Neural crest cell (in vitro differentiated cells): ENCODE results near the gene NPAS2. TPM values are rescaled to one million over a fixed set of nuclear protein-coding genes. Genes with fewer than 3 reads are reported as not detected.

ENCODE experiments used
- DNase-seq: peaks from one replicate; pipeline ENCODE4 v3.0.0; 2021; ENCODE audit warnings: low read depth, mixed read lengths, low spot score
- H3K27ac Mint-ChIP-seq: one replicate; pipeline ENCODE4 v1.8.0; 2021; ENCODE audit warnings: mild to moderate bottlenecking, mixed read lengths; ENCODE audit not compliant: unreplicated experiment
- H3K27me3 Mint-ChIP-seq: 2 replicates; pipeline ENCODE4 v1.8.0; 2021; ENCODE audit warnings: low read depth, mild to moderate bottlenecking, mixed read lengths
- H3K36me3 Mint-ChIP-seq: 2 replicates; pipeline ENCODE4 v1.8.0; 2021; ENCODE audit warnings: low read depth, mild to moderate bottlenecking, mixed read lengths
- H3K4me1 Mint-ChIP-seq: 2 replicates; pipeline ENCODE4 v1.8.0; 2021; ENCODE audit warnings: mixed read lengths
- H3K4me3 Mint-ChIP-seq: one replicate; pipeline ENCODE4 v1.8.0; 2021; ENCODE audit warnings: mild to moderate bottlenecking, mixed read lengths
- H3K9me3 Mint-ChIP-seq: 2 replicates; pipeline ENCODE4 v1.8.0; 2021; ENCODE audit warnings: mixed read lengths
- CTCF ChIP-seq: fragments of 200-600 bp; sonication (generic); conservative IDR thresholded peaks from 2 replicates; pipeline ENCODE4 v1.5.0; 2021; ENCODE audit warnings: antibody characterized with exemption, mild to moderate bottlenecking
- total RNA-seq: library from RNA; stranded (reverse); gene quantifications from 2 replicates; pipeline ENCODE4 v1.2.1, GENCODE V29; 2021

Gene NPAS2
- total RNA-seq, 1 donor from 2014 or later, result 2.6 TPM

GRCh38 chr2:100796499-100797100 is 23.3 kb upstream of the NPAS2 start:
- Mint-ChIP-seq H3K4me1 (peaks cover 12% of the 10 kb centered on the region), H3K27ac (peak overlapping the region; percentile 4), H3K9me3 (peaks cover 3% of the 10 kb centered on the region)

GRCh38 chr2:100799686-100800085 is 20.3 kb upstream of the NPAS2 start:
- Mint-ChIP-seq H3K4me3 (no peak overlapping the region), H3K9me3 (peaks cover 3% of the 10 kb centered on the region), H3K27ac (no peak overlapping the region), H3K27me3 (no peaks in the 10 kb centered on the region), H3K4me1 (peaks cover 12% of the 10 kb centered on the region), H3K36me3 (no peaks in the 10 kb centered on the region)
- no peak for DNase-seq
- no peak for TF ChIP-seq CTCF

More at GRCh38 chr2:100796499-100797100, 23.3 kb upstream of the NPAS2 start:
- Mint-ChIP-seq H3K4me3 (no peak overlapping the region), H3K36me3 (no peaks in the 10 kb centered on the region), H3K27me3 (no peaks in the 10 kb centered on the region)
- no peak for DNase-seq
- TF ChIP-seq CTCF, result no peak

GRCh38 chr2:100800915-100801314 is 19.0 kb upstream of the NPAS2 start:
- H3K4me1 Mint-ChIP-seq, result peaks cover 12% of the 10 kb centered on the region
- H3K4me3 Mint-ChIP-seq, result no peak overlapping the region
- H3K9me3 Mint-ChIP-seq, result peaks cover 3% of the 10 kb centered on the region
- H3K36me3 Mint-ChIP-seq, result no peaks in the 10 kb centered on the region
- H3K27me3 Mint-ChIP-seq, result peaks cover 2% of the 10 kb centered on the region
- no peak overlapping the region for H3K27ac Mint-ChIP-seq
- no peak for TF ChIP-seq CTCF
- DNase-seq, result no peak

- no peak for DNase-seq
- Mint-ChIP-seq H3K9me3 (peaks cover 3% of the 10 kb centered on the region), H3K36me3 (no peaks in the 10 kb centered on the region), H3K4me3 (no peak overlapping the region), H3K4me1 (peaks cover 10% of the 10 kb centered on the region), H3K27me3 (peaks cover 2% of the 10 kb centered on the region), H3K27ac (no peak overlapping the region)
- no peak for TF ChIP-seq CTCF
Observed at GRCh38 chr2:100801402-100801801, 18.5 kb upstream of the NPAS2 start.

- Mint-ChIP-seq H3K4me1 (peaks cover 4% of the 10 kb centered on the region), H3K4me3 (no peak overlapping the region), H3K27ac (no peak overlapping the region), H3K36me3 (no peaks in the 10 kb centered on the region), H3K27me3 (peaks cover 2% of the 10 kb centered on the region), H3K9me3 (no peaks in the 10 kb centered on the region)
- no peak for TF ChIP-seq CTCF
- no peak for DNase-seq
Observed at GRCh38 chr2:100802066-100802465, 17.9 kb upstream of the NPAS2 start.
